RKO (cell line): ENCODE measurements around the gene ZBTB45.
A peak's percentile ranks its signal among the peaks of the same experiment; 100 is the strongest.
"Not testable (repeated sequence)": the region's sequence is repeated elsewhere in the genome, so short reads cannot be mapped to it uniquely, and the experiment has no call there.

Source experiments
- DNase-seq: peaks from one replicate; pipeline ENCODE4 v3.0.0-alpha.2; 2016; ENCODE audit warnings: low spot score

Gene ZBTB45

DNA sequence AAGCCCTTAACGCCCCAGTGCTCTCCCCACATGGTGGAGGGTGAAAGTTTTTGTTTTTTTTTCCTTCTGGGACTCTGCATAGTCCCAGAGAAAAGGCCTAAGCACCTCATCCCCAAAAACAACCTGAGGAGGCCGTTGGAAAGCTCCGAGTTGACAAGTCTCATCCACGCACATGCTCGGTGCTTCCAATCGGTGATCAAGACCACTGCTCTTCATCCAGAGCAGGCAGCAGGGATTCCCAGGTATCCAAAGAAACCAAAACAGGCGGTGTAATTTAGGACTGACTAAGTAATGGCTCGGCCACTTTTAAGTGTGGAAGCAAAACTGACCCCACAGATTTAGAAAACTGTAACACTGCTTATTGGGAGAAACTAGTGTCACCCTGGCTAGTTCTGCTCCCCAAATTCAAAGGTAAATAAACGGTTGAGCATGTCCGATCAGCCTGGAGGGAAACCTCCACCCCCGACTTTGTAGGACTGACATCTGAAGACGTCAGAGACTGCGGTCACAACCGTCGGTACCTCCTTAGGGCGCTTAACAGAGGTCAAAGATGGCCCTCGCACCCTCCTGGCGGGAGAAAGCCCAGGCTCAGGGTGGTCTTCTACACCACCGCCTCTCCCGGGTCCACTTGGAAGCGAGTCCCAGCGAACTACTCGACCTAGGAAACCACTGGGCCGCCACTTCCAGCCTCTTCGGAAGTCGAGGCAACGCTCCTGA lies 44.5 kb downstream of the ZBTB45 start:
- DNase-seq, result no peak

- DNase-seq, result no peak
Measured at GRCh38 chr19:58474291-58474996, 45.2 kb downstream of the ZBTB45 start.

- no peak for DNase-seq
Measured at GRCh38 chr19:58473775-58474174, 45.8 kb downstream of the ZBTB45 start.

DNA sequence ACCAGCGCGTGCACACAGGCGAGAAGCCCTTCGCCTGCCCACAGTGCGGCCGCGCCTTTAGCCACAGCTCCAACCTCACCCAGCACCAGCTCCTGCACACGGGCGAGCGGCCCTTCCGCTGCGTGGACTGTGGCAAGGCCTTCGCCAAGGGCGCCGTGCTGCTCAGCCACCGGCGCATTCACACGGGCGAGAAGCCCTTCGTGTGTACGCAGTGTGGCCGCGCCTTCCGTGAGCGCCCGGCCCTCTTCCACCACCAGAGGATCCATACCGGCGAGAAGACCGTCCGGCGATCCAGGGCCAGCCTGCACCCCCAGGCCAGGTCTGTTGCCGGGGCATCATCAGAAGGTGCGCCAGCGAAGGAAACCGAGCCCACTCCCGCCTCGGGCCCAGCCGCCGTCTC lies 47.9 kb downstream of the ZBTB45 start:
- no peak for DNase-seq

DNA sequence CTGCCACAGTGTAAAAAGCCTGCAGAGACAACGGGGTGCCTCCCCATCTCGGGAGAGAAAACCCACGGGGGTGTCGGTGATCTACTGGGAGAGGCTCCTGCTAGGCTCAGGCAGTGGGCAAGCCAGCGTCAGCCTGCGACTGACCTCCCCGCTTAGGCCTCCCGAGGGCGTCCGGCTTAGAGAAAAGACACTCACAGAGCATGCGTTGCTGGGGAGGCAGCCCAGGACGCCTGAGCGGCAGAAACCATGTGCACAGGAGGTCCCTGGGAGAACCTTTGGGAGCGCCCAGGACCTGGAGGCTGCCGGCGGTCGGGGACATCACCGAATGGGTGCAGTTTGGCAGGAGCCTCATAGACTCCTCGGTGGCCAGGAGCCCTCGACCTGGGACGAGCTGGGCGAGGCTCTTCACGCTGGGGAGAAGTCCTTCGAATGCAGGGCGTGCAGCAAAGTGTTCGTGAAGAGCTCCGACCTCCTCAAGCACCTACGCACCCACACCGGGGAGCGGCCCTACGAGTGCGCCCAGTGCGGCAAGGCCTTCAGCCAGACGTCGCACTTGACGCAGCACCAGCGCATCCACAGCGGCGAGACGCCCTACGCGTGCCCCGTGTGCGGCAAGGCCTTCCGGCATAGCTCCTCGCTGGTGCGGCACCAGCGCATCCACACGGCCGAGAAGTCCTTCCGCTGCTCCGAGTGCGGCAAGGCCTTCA lies 48.6 kb downstream of the ZBTB45 start:
- not testable (repeated sequence) for DNase-seq

DNA sequence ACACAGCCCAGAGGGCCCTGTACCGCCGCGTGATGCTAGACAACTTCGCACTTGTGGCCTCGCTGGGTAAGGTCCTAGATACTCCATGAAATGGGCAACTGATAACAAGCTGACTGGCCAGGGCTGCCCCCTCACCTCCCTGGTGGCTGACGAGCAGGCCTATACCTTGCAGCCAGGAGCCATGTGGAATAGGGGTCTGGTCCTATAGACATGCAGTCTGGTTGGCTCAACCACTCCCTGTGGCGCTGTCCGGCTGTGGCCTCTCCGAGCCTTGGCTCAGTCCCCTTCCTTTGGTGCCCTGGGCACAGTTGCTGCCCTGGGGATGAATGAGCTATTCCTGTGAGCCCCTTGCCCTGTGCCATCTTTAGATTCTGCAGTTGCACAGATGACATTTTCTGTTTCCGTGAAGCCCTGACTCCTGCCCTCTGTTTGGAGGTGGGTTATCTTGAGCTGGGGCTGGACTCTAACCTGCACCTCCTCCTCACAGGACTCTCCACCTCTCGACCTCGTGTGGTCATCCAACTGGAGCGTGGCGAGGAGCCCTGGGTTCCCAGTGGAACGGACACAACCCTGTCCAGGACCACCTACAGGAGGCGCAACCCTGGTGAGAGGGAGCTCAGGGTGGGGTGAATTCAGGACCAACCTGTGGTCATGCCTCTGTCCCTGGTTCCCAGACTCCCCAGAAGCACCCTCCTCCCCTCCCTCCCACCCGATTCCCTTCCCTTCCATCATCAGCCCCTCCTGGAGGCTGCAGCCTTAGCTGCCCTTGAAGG lies 50.2 kb downstream of the ZBTB45 start:
- no peak for DNase-seq

- peak; percentile 30 for DNase-seq
Measured at GRCh38 chr19:58468216-58468839, 51.3 kb downstream of the ZBTB45 start.

DNA sequence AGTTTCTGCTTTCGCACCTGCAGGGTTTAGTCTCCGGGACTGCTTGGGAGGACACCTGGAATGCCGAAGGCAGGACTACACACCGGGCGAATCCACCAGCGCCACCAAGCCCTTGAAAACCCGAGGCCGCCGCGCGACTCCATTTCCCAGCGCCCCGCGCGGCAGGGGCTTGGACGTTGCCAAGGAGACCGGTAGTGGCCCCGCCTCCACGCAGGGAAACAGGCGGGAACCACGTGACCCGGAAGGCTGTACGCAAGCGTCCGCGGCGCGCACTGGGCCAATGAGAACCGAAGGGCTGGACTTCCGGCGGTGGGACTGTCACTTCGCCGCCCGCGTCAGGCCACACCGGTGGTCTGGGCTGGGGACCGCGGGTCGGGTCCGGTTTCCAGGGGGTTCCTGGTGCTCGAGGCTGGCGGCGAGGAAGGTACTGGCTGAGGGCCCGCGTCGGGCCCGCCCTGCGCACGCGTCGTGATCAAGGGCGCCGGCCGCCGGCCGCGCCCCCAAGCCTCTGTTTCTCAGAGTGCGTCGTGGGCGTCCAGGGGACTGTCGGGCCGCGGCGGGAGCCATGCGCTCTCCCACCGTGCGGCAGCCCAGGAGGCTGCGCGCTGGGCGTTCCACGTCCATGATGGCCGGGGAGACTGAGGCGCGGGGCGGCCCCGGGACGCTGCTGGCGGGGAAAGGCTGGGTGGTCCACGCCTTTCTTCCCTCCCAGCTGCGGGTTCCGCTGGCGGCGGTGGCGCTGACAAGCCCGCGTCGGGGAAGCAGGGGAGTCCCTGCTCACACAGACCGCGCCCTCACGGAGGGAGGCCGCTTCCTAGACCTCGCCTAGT lies 52.6 kb downstream of the ZBTB45 start, which contains the start of gene ZNF324:
Gene ZNF324, plus strand, starts transcription at position 321 of the 830 bp plus-strand sequence. CDS start 2,106 bp downstream, outside the sequence.
- DNase-seq, result peak; percentile 96

DNA sequence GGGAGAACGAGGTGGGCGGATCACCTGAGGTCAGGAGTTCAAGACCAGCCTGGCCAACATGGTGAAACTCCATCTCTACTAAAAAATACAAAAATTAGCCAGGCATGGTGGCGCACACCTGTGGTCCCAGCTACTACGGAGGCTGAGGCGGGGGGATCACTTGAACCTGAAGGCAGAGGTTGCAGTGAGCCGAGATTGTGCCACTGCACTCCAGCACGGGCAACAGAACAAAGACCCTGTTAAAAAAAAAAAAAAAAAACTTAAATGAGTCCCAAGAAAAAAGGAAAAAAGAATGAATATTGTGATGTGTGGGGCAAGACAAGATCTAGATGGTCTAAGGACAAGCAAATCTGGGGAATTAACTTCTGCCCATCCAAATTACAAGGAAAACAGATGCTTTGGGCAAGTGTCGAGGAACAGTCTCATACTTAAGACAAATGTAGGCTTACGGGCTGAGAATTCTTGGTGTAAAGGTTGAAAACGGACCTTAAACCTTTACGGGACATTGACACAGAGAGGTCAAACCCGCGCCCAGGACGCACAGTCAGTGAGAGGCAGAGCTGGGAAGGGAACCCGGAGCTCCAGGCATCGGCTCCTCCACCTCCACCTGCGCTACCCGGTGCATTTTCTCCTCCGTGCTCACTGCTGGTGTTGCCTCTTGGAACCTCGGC lies 53.4 kb downstream of the ZBTB45 start:
- no peak for DNase-seq
